GM21390 (cell line): Measurements from ENCODE around the gene CHI3L1.

Experiments
- ATAC-seq: cut with Tn5 transposase; IDR thresholded peaks from one replicate; pipeline ENCODE4 v1.9.1; 2021; ENCODE audit not compliant: unreplicated experiment

CHI3L1 gene

DNA sequence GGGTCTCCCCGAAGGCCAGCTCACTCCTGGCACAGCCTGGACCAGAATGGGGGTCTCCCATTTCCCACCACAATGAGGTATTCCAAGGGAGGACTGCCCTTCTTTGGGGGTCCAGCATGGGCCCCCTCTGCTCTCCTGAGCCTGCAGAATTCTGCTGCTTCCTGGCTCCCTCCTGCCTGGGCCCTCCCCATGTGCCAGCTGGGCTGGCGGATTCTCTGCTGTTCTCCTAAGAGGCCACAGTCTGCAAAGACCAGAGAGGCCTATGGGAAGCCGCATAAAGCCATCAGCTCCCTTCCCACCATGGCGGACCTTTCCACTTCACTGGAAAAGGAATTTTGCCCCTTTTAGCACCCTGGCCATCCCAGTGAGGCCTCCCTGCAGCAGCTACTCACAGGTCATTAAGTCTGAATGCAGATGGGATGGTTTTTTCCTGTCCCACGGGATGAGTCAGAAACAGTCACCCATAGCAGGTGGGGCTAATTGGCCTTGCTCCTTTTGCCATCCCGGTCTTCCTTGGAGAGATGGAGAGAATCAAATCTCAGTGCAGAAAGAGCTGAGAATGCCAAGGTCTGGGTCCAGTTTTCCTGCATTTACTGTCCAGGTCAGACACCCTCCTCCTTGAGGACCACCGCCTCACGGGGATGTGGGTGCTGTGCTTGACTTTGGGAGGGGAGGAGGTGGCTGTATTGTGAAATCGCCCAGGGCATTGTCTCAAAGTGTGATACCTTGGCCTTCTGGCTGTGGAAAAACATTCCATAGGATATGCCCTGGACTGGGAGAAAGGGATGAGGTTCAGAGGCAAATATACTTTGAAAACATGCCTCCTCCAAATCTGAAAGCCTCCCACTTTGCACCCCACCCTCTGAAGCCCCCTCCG, 34.1 kb downstream of the CHI3L1 start:
- ATAC-seq: no peak

DNA sequence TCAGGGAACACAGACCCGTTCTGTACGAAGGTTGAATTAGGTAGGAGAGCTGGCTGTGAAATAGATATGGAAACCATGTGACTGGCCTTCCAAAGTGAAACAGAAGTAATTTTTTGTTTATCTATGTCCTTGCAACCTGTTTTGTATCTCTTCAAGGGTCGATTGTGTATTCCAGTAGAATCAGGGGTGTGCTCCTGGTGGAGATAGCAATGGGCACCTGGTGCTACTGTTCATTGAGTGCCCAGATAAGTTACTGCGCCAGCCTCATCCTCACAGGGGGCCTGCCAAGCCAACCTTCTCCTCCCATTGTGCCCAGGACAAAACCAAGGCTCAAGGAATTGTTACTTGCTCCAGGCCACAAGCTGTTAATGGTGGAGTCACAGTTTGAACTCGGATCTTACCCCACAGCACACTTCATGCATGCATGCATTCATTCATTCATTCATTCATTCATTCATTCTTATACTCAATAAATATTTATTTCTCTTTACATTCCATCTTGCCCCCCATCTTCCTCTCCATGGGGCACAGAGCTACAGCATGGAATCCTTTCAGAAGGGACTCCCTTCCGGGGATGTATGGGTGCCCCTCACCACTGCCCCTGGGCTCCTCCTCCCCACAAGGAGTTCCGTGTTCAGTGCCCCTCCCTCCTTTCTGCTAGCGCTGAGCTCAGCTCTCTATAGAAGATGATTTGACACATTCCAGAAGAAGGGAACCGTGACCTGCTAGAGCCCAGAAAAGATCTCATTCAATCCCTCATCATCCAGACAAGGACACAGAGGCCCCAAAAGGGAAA, 34.9 kb downstream of the CHI3L1 start:
- no peak for ATAC-seq

DNA sequence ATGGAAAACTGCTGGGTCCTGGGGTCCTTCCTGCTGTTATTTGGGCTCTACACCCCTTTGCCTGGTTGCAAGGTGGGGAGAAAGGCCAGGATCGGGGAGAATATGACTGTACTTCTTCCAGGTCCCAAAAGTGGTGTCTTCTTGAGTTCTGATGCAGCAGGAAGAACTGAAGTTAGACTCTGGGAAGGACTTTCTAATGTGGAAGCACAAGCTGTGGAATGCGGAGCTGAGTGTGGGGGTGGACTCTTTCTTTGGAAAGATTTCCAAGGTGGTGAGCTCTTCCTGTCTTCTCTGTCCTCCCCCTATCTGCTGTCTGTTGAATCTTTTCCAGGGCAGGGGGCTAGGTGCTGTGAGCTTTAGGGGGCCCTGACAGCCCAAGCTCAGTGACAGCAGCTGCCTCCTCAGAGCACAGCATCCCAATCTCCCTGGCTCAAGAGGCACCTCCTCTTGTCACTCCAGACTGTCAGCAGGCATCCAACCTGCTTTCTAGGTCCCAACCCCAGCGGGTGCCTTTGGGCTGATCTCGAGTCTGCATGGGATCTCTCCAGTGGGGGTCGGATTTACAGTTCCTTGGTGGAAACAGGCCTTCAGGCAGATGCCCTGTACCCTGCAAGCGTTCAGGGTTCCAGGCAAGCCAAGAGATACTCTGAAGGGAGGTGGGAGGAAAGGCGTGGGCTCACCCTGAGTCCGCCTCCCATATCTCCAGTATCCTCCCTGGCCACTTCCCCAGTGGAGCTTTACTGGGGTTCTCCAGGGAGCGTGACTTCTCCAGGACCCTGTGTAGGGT, 35.8 kb downstream of the CHI3L1 start:
- no peak for ATAC-seq

DNA sequence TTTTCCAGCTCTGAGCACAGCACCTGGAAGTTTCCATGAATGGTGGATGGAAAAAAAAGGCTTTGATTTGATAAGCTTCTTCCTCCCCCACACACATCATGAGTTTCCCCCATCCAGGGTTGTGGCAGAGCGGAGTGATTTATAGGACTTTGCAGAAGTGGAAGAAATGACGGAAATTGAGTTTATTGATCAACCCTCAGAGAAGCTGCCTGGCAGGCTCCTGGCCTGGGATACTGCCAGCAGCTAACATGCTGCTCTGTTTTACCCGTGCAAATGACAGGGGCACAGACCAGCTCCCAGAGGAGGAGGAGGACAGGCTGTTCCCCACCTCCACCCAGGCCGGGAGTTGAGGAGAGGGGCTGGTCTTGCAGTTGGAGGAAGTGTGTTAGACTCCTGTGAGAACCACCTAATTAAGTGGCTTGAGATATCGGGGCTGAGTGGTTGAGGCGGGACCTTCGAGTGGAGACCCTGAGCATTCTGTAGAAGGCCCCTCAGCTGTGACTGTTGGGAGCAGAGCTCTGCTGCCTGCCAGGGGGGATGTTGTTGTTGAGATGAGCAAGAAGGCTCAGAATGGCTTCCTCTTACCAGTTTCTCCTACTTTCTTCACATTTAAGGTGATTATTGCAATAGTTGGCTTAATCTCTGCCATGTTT, 37.2 kb downstream of the CHI3L1 start:
- ATAC-seq: no peak

DNA sequence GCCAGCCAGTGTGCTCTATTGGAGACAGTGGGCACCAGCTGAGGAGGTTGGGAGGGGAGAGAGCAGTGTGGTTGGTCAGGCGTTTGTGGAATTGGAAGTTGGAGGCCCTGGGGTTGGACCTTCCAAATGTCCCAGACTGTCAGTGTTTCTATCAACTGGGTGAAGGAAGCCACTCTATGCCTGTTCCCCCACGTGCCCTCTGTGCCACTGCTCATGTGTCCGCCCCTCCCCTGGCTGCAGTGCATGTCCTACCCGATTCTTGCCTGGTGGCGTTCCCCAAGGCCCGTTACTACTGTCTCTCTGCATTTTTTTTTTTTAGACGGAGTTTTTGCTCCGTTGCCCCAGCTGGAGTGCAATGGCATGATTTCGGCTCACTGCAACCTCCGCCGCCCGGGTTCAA, 37.9 kb downstream of the CHI3L1 start:
- no peak for ATAC-seq

DNA sequence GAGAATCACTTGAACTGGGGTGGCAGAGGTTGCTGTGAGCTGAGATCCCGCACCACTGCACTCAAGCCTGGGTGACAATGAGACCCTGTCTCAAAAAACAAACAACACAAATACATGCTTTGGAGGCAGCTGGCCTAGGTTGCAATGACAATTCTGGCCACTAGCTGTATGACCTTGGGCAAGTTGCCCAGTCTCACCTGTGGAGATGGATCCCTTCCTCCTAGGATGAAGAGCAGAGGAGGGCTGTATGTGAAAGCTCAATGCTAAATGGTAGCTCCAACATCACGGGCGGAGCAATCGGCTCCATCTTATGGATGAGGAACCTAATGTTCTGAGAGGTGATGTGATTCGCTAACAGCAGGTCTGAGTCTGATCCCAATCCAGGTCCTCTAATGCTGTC, 38.4 kb downstream of the CHI3L1 start:
- ATAC-seq: no peak

DNA sequence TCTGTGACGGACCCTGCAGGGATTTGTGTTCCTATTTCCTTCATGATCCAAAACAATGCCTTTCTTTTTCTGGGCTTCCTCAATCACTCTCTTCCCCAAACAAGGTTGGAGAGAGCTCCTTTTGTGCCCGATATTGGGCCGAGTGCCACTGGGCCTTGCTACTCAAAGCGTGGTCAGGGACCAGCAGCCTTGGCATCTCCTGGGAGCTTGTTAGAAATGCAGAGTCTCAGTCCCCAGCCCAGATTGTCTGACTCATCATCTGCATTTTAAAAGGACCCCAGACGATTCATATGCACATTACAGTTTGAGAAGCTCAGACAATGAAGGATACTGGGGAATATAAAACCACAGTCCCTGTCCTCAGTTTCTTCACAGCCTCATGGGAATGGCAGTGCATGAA, 39.1 kb downstream of the CHI3L1 start:
- ATAC-seq: no peak

DNA sequence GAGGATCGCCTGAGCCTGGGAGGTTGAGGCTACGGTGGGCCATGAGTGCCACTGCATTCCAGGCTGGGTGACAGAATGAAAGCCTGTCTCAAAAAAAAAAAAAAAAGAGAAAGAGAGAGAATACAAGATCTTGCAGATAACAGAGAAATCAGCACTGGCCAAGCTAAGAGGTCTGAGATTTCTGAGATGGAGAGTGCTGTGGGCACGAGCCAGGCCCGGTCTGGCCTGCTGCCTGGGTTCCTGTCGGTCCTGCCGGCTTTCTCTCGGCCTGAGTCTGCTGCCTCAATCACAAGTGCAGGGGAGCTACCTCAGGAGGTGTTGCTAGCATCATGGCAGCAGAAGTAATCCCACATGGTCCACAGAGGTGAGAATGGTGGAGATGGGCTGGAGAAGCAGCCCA, 40.0 kb downstream of the CHI3L1 start:
- no peak for ATAC-seq

DNA sequence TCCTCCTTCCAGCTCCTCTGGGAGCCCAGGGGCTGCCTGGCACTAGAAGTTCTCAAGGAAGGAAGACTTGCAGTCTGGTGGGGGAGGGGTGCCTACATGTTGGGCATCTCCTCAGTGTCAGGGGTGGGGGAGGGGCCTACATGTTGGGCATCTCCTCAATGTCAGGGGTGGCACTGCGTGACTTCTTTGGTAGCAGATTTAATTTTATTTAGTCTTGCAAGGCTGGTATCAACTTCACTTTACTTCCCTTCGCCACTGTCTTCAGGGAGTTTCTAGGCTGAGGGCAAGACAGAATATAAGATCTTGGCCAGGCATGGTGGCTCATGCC, 40.5 kb downstream of the CHI3L1 start:
- ATAC-seq: no peak

DNA sequence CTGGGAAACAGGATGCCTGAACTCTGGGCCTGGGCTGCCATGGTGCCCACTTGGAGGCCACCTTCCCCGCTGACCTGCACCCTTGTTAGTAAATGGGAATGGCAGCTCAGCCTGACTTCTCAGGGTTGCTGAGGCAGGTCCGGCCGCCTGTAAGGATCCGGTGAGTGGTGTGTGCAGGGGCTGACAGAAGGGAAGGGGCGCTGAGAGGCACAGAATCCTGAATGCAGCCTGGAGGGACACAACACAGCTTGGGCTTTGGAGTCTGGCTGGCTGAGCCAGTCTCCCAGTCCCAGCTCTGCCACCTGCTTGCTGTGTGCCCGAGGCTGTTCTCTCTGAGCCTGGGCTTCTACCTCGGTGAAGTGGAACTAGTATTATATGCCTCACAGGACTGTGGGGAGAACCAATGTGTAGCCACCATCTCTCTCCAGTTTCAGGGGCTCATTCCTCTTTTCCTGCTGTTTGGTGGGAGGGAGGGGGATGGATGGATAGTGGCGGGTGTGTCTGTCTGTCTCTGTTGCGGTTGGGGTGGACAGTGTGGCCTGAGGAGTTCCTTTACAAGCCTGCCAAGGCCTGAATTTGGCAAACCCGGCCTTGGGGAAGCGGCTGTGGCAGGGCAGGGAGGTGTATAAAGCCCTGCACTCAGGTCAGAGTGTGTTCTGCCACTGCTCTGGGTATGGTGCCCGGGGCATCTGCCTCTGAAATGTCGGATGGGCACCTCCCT, 41.0 kb downstream of the CHI3L1 start:
- no peak for ATAC-seq

DNA sequence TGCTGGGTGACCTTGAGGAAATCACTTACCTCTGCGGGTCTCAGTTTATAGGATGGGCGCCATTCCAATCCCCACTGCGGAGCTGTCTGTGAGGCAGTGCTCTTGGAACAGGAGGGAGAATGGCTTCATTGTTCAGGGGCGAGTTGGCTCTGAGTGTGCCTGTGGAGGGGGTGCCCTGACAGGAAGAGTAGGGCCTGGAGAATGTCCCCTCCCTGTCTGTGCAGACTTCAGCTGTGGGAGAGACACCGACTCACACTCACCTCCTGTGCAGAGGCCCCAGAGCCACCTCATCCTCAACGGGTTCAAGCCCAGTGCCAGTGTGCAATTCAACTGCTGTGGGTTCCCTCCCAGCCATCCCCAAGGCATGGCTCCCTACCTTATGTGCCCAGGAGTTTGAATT, 41.8 kb downstream of the CHI3L1 start:
- ATAC-seq: no peak

DNA sequence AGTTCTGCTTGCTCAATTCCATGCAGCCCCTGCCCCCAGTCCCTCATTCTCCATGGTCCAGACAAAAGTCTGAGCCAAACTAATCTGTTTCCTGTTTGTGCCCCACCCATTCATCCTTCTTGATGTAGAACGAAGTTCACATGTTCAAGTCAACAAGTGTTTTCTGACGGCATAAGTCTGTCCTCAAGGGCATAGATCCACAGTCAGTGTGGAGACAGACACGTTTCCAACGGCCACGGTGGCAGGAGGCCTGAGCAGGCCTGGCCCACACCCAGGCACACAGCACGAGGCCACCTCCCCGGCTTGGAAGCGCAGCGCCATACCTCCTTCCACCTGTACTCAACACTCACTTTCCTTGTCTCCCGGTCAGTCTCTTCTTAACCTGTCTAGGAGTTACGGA, 42.9 kb downstream of the CHI3L1 start:
- ATAC-seq: no peak

DNA sequence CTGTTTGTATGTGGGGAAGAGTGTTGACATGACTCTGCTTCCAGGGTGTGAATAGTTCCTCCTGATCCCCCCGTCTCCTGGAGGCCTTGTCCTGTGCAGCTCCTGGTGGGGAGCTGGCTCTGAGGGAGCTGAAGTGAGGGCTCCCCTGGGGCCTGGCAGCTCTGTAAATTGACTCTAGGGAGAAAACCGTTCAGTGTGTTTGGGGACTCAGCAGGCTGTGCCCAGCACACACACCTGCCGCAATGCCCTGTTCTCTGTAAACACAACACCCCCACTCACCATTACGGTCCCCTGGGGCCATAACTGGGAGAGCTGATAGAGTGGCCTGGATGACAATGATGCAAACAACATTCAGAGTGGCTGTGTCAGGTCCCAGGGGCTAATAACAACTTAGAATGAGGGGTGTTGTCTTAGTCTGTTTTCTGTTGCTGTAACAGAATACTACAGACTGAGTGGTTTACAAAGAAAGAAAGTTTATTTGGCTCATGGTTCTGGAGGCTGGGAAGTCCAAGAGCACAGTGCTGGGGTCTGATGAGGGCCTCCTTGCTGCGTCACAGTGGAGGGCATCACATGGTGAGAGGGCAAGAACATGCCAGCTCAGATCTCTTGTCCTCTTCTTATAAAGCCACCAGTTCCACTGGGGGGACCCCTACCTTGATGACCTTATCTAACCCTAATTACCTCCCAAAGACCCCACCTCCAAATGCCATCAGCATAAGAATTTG, 43.7 kb downstream of the CHI3L1 start:
- ATAC-seq: no peak

DNA sequence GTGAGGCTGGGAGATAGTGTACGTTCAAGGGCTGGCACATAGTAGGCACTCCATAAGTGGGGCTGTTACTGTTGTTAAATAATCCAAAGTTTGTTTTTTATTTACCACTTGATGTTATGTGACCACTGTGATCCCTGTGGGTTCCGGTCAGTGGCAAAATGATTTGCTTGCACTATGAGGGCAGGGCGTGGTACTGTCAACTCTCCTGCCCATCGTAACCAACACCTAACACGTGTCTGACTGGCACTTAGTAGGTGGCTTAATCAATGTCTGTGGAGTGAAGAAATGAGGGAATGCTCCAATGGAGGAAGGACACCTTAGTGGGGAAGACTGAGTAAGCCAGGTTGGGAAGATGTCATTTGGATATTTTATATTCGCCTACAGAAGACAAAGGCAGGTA, 44.4 kb downstream of the CHI3L1 start:
- ATAC-seq: no peak

DNA sequence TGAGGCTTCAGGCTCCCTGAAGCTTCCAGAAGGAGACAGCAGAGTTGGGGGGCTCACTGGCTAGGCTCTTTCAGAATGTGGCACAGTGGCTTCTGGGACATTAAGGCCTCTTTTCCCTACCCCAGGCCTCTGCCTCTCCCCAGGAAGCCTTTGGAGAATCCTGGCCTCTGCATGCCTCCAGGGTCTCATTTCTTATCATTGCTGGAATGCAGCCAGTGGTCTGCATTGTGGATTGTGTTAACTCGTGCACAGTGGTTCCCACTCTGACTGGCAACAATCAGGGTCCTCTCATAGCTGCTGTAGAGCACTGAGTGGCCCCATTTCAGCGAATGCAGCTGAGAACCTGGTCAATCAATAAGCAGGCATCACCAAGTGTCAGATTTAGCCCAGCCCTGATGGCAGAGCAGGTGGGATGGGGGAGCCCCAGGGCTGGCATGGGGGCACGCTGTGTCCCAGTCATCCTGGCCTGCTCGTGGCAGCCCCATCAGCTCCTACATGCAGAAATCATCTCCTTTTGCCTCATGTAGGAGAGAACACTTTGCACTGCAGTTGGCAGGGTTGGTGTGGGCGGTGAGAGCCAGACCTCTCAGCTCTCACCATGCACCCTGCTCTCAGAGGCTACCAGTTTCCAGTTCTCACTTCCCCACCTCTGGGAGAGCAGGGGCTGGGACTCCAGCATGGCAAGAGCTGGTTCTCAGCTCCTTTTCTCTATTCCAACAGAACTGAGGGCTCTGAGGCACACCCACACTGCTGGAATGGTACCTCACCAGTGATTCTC, 45.6 kb downstream of the CHI3L1 start:
- ATAC-seq: no peak

DNA sequence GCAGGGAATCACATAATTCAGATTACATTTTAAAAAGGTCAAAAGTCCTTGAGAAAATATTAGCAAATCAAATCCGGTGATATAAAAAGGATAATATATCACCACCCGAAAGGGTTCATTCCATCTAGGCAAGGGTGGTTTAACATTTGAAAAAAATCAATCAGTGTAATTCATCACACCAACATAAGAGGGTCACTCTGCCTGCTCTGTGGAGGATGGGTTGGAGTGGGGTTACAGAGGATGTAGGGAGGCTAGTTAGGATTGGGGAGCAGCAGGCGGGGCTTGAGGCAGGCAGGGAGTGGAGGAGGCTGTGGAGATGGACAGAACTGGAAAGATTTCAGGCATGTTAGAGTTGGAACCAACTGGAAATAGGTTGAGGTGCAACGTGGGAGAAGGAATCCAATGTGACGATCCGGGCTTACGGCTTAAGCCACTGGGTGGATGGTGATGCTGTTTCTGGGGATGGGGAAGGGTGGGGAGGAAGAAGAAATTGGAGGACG, 46.5 kb downstream of the CHI3L1 start:
- ATAC-seq: no peak

DNA sequence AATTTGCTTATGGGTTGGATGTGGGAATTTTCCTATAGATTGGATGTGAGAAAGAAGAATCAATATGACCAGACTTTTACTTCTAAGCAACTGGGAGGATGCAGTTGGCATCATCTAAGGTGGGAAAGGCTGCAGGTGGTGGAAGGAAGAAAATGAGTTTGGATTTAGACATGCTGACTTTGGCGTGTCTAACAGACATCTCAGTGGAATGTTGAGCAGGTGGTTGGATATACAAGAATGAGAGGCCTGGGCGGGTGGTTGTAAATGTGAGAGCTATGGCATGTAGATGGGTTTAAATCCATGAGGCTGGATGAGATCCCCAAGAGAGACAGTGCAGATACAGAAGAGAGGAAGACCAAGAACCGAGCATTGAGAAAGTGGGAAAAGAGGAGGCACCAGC, 48.4 kb downstream of the CHI3L1 start:
- ATAC-seq: no peak

DNA sequence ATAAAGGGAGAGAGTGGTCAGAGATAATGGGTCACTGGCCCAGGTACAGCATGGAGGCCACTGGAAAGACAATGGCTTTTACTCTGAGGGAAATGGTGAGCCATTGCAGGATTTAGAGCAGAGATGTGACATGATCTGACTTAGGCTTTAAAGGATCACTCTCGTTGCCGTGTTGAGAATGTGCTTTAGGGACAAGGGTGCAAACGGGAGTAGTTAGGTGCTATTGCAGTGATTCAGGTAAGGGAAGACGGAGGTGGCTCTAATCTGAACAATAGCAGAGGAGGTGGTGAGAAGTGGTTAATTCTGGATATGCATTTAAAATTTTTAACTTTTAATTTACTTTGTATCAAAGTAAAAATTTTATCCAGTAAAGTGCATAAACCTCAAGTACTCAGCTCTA, 49.2 kb downstream of the CHI3L1 start:
- ATAC-seq: no peak
